ENCODE results near the gene SSH2.

DNA sequence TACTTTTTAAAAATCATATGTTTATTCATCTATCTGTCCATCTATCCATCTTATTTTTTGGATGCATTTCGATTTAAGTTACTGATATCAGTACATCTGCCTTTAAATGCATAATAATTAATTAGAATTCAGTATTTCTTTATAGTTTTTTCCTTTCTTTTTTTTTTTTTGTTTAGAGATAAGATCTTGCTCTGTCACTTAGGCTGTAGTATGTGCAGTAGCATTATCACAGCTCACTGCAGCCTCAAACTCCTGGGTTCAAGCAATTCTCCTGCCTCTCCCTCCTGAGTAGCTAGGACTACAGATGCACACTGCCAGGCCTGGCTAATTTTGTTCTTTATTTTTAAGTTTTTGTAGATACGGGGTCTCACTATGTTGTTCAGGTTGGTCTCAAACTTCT lies 133.4 kb downstream of the SSH2 start:
- TF ChIP-seq, protein P1, sequence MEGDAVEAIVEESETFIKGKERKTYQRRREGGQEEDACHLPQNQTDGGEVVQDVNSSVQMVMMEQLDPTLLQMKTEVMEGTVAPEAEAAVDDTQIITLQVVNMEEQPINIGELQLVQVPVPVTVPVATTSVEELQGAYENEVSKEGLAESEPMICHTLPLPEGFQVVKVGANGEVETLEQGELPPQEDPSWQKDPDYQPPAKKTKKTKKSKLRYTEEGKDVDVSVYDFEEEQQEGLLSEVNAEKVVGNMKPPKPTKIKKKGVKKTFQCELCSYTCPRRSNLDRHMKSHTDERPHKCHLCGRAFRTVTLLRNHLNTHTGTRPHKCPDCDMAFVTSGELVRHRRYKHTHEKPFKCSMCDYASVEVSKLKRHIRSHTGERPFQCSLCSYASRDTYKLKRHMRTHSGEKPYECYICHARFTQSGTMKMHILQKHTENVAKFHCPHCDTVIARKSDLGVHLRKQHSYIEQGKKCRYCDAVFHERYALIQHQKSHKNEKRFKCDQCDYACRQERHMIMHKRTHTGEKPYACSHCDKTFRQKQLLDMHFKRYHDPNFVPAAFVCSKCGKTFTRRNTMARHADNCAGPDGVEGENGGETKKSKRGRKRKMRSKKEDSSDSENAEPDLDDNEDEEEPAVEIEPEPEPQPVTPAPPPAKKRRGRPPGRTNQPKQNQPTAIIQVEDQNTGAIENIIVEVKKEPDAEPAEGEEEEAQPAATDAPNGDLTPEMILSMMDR (IDR thresholded peaks at IDR 0.05; ENCODE audit: low read depth, low read length) = no peak
- no peak for TF ChIP-seq EZH2phosphoT487 (IDR thresholded peaks at IDR 0.05; ENCODE audit: low read depth)

Measured in OCI-LY3 (cell line).